K562 (cell line): Measurements from ENCODE around the gene LAMB3. TPM values are rescaled to one million over a fixed set of nuclear protein-coding genes. Genes with fewer than 3 reads are reported as not detected.

Experiments
- ATAC-seq: fragments of 200-7000 bp; cut with Tn5 transposase; 3 replicates; pipeline ENCODE4 v1.9.1; 2020; ENCODE audit warnings: moderate library complexity
- BruUV-seq: library from RNA; stranded (reverse); fragments of 400-500 nt; replicated peaks from 2 replicates; lab custom pipeline; 2021; lab: Mats Ljungman, UMichigan
- CTCF ChIA-PET: fragments of 300-600 bp; formaldehyde crosslinking; extraction: SDS; loops from one replicate; lab custom pipeline; 2021; ENCODE audit warnings: low intra/inter-chr PET ratio; lab: Yijun Ruan, JAX
- POLR2A ChIA-PET: fragments of 300-600, 350-650 bp; sonication (Branson Sonifier 250); formaldehyde crosslinking; extraction: SDS; loops from one replicate; lab custom pipeline; 2021; ENCODE audit warnings: antibody characterized with exemption, inconsistent platforms; lab: Yijun Ruan, JAX
- DNase-seq, 4 experiments: peaks; one replicate each; pipeline versions ENCODE4 v3.0.0 to v3.0.0-alpha.2; 2011 to 2018; ENCODE audit warnings: low spot score in 3 of 4, mixed read lengths in 3 of 4; ENCODE audit errors: extremely low read depth in 1 of 4
- FAIRE-seq: peaks from 2 replicates; lab custom pipeline; 2011; peaks lifted over from hg19 to GRCh38; lab: Jason Lieb, UNC
- H2AFZ ChIP-seq: 2 replicates; pipeline ENCODE4 v1.6.0; 2011; ENCODE audit warnings: low read depth, low read length, control low read depth, inconsistent platforms
- H3K27ac ChIP-seq: fragments of 200-600 bp; 3 replicates; pipeline ENCODE4 v1.8.0; 2011; ENCODE audit warnings: low read depth, mild to moderate bottlenecking, control low read depth, inconsistent platforms, low read length, moderate library complexity, mixed read lengths; ENCODE audit errors: extremely low read depth
- H3K27me3 ChIP-seq, 2 experiments: fragments of 300-600 bp in 1 of 2; 2 replicates in 1 of 2; 3 replicates in 1 of 2; pipeline versions ENCODE4 v1.6.0 to v1.8.0; 2011; ENCODE audit warnings: inconsistent platforms in 2 of 2, low read length in 2 of 2, mild to moderate bottlenecking in 1 of 2, mixed read lengths in 1 of 2, moderate library complexity in 1 of 2; ENCODE audit not compliant: control insufficient read depth in 2 of 2, insufficient read depth in 2 of 2
- H3K36me3 ChIP-seq: fragments of 300-600 bp; 3 replicates; pipeline ENCODE4 v1.8.0; 2011; ENCODE audit warnings: mild to moderate bottlenecking, low read length, inconsistent platforms; ENCODE audit not compliant: control insufficient read depth, insufficient read depth
- H3K4me1 ChIP-seq, 2 experiments: fragments of 200-600 bp in 1 of 2; replicated peaks in 1 of 2; 2 replicates in 1 of 2; 3 replicates in 1 of 2; pipeline versions ENCODE4 v1.5.1 to v1.8.0; 2011; ENCODE audit warnings: inconsistent platforms in 2 of 2, low read length in 2 of 2, mild to moderate bottlenecking in 1 of 2, mixed read lengths in 1 of 2, moderate library complexity in 1 of 2; ENCODE audit not compliant: control insufficient read depth in 2 of 2, insufficient read depth in 2 of 2
- H3K4me2 ChIP-seq: 2 replicates; pipeline ENCODE4 v1.6.1; 2011; ENCODE audit warnings: low read length, control low read depth, inconsistent platforms, mixed read lengths; ENCODE audit not compliant: insufficient read depth
- H3K4me3 ChIP-seq: fragments of 200-600 bp; sonication (generic), shearing (Covaris generic); 2 replicates; pipeline ENCODE4 v1.5.1; 2016; ENCODE audit warnings: control low read depth, inconsistent platforms
- H3K79me2 ChIP-seq: fragments of 200-600 bp; 3 replicates; pipeline ENCODE4 v1.8.0; 2011; ENCODE audit warnings: low read length, inconsistent platforms; ENCODE audit not compliant: control insufficient read depth, insufficient read depth
- H3K9ac ChIP-seq, 2 experiments: 2 replicates each; pipeline versions ENCODE4 v1.6.0 to v1.6.1; 2011; ENCODE audit warnings: low read depth in 2 of 2, low read length in 2 of 2, control low read depth in 1 of 2, inconsistent platforms in 1 of 2, mild to moderate bottlenecking in 1 of 2, mixed read lengths in 1 of 2; ENCODE audit not compliant: insufficient read depth in 1 of 2
- H3K9me1 ChIP-seq: one replicate; pipeline ENCODE4 v1.6.0; 2011; ENCODE audit warnings: inconsistent platforms, mild to moderate bottlenecking, low read length, moderate library complexity; ENCODE audit not compliant: control insufficient read depth, insufficient read depth
- H3K9me3 ChIP-seq: replicated peaks from 2 replicates; pipeline ENCODE4 v1.5.1; 2011; ENCODE audit warnings: low read depth, low read length, inconsistent platforms; ENCODE audit not compliant: control insufficient read depth, insufficient read depth
- H4K20me1 ChIP-seq: replicated peaks from 2 replicates; pipeline ENCODE4 v1.6.1; 2011; ENCODE audit warnings: low read length, inconsistent platforms, mixed read lengths; ENCODE audit not compliant: control insufficient read depth, insufficient read depth
- ATF6 ChIP-seq: sonication (generic); formaldehyde crosslinking; IDR thresholded peaks from 2 replicates; pipeline ENCODE4 v1.4.0; 2020; ENCODE audit warnings: mild to moderate bottlenecking, missing genetic modification reagents
- BDP1 ChIP-seq: IDR thresholded peaks from 3 replicates; pipeline ENCODE4 v1.6.1; 2011; ENCODE audit not compliant: insufficient read length, insufficient read depth
- CBFA2T2 ChIP-seq: fragments of 450-650 bp; conservative IDR thresholded peaks from 2 replicates; pipeline ENCODE4 v1.6.1; 2017; ENCODE audit warnings: mild to moderate bottlenecking
- CHD1 ChIP-seq: fragments of 200-600 bp; sonication (generic); IDR thresholded peaks from one replicate; pipeline ENCODE4 v1.6.1; 2012; ENCODE audit warnings: mild to moderate bottlenecking, moderate library complexity, low read length, inconsistent platforms
- CHD4 ChIP-seq: fragments of 200-600 bp; sonication (generic); IDR thresholded peaks from 3 replicates; pipeline ENCODE4 v1.6.1; 2012; ENCODE audit warnings: low read depth, mild to moderate bottlenecking, mixed read lengths, low read length, inconsistent platforms; ENCODE audit not compliant: insufficient read depth, insufficient replicate concordance, poor library complexity, severe bottlenecking
- MAZ ChIP-seq, 2 experiments: fragments of 450-650 bp in 1 of 2; sonication (generic) in 1 of 2; formaldehyde crosslinking; IDR thresholded peaks in 1 of 2; conservative IDR thresholded peaks in 1 of 2; 2 replicates each; pipeline versions ENCODE4 v1.4.0 to v1.5.0; 2020; ENCODE audit warnings: mild to moderate bottlenecking in 1 of 2, missing genetic modification reagents in 1 of 2
- NR1H2 ChIP-seq: sonication (generic); formaldehyde crosslinking; IDR thresholded peaks from 2 replicates; pipeline ENCODE4 v1.4.0; 2020; ENCODE audit warnings: mild to moderate bottlenecking, missing genetic modification reagents
- PCBP2 ChIP-seq: fragments of 200-400 bp; formaldehyde crosslinking; IDR thresholded peaks from 2 replicates; pipeline ENCODE4 v1.6.1; 2018; ENCODE audit warnings: low read length, low read depth, mild to moderate bottlenecking, moderate library complexity; ENCODE audit not compliant: poor library complexity, severe bottlenecking
- TAF1 ChIP-seq: IDR thresholded peaks from 2 replicates; pipeline ENCODE4 v1.6.1; 2011; ENCODE audit warnings: mild to moderate bottlenecking, low read length, moderate library complexity; ENCODE audit not compliant: insufficient read depth, control insufficient read depth, severe bottlenecking; ENCODE audit errors: extremely low read depth
- TCF7L2 ChIP-seq: fragments of 150-350 bp; IDR thresholded peaks from 2 replicates; pipeline ENCODE4 v1.6.1; 2016; ENCODE audit warnings: low read depth, mild to moderate bottlenecking, low read length, moderate library complexity
- THRAP3 ChIP-seq: fragments of 450-650 bp; IDR thresholded peaks from 2 replicates; pipeline ENCODE4 v1.6.1; 2016; ENCODE audit warnings: mild to moderate bottlenecking, inconsistent platforms, borderline replicate concordance
- ZC3H8 ChIP-seq: fragments of 450-650 bp; IDR thresholded peaks from 2 replicates; pipeline ENCODE4 v1.6.1; 2017
- ZNF133 ChIP-seq: fragments of 250-450 bp; sonication (Bioruptor Pico); IDR thresholded peaks from 2 replicates; pipeline ENCODE4 v1.4.0; 2020; ENCODE audit warnings: mild to moderate bottlenecking
- WGBS: fragments of 100-300 bp; shearing (Covaris generic); methylation state at CpG from one replicate; pipeline ENCODE4 v1.1.6; 2016; ENCODE audit warnings: low coverage, mixed read lengths; ENCODE audit not compliant: insufficient coverage; ENCODE audit errors: missing lambda C conversion rate; 5-methylcytosine and 5-hydroxymethylcytosine counted together
- in situ Hi-C: fragments of 300-500 bp; cut with MboI; formaldehyde crosslinking; loops from 4 replicates; pipeline ENCODE4 v1.15.0; 2018; ENCODE audit warnings: inconsistent platforms, mixed read lengths
- intact Hi-C: fragments of 100-400 bp; cut with micrococcal nuclease; formaldehyde crosslinking; loops from 2 replicates; pipeline ENCODE4 v1.14.2; 2022
- polyA plus RNA-seq, 8 experiments: library from polyadenylated mRNA; depleted of rRNA in 4 of 8; stranded (reverse) in 5 of 8; unstranded in 3 of 8; fragments of >200 nt; fragmentation: Nextera tagmentation in 2 of 8; fragmentation: Illumina TruSeq in 1 of 8; extraction: Ambion mirVana in 2 of 8; extraction: Trizol in 1 of 8; gene quantifications; 2 replicates each; pipeline versions ENCODE4 v1.2.1 to v1.2.3, GENCODE V29; 2011 to 2014; ENCODE audit warnings: inconsistent platforms in 1 of 8, missing spikeins in 1 of 8
- total RNA-seq, 7 experiments: library from RNA; depleted of rRNA in 6 of 7; stranded (reverse); fragments of >200 nt in 6 of 7; fragmentation: Illumina TruSeq in 2 of 7; extraction: Trizol in 2 of 7; gene quantifications; 2 replicates each; pipeline versions ENCODE4 v1.2.1 to v1.2.3, GENCODE V29; 2011 to 2021; ENCODE audit warnings: low replicate concordance in 1 of 7
- TF ChIP-seq, protein P1 (sequence below), 3 experiments: fragments of 200-800 bp in 1 of 3; sonication (Bioruptor generic) in 1 of 3; sonication (generic) in 1 of 3; formaldehyde crosslinking in 1 of 3; IDR thresholded peaks; 2 replicates each; pipeline versions ENCODE4 v1.6.1 to v1.8.0; 2016 to 2022; ENCODE audit warnings: mild to moderate bottlenecking in 2 of 3, missing compliant biosample characterization in 2 of 3, missing genetic modification characterization in 2 of 3, missing genetic modification reagents in 1 of 3

The LAMB3 gene
- total and polyA plus RNA-seq, 9 of the 15 experiments (the other 6 are each of a cell fraction or from before 2014, with no cell fraction given): 0.08 to 1.3 (median 0.91) TPM

DNA sequence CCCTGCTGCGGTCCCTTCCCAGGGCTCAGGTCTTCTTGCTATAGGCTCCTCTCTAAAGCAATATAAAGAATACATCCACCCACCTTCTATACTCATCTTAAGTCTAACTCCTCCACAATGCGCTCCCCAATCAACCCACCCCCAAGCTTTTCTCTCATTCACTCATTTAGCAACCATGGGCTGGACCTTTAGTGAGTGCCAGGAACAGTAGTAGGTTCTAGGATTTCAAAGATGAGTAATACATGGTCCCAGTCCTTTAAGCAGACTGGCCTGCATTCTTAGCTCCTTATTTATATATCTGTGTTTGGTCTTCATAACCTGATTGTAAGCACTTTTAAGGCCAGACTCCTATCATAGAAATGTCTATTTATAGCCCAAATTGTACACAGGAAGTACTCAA lies 62.8 kb downstream of the LAMB3 start:
- Histone ChIP-seq H3K4me1 (peaks cover 0 to 3% of the 10 kb centered on the region in 2 experiments; a peak in 1 of 5 replicates), H2AFZ (no peak overlapping the region), H3K4me3 (no peak overlapping the region), H3K27me3 (peaks cover 22 to 37% of the 10 kb centered on the region in 2 experiments; a peak in 4 of 5 replicates), H3K4me2 (no peak overlapping the region), H3K9ac (no peak overlapping the region), H3K27ac (no peak overlapping the region), H3K79me2 (no peaks in the 10 kb centered on the region), H3K36me3 (no peaks in the 10 kb centered on the region), H4K20me1 (no peaks in the 10 kb centered on the region; the same call in 1 of the 2 replicates)
- FAIRE-seq: no peak
- CTCF ChIA-PET: no interaction called here
- 3% methylated on average over 2 of the region's 2 CpGs for WGBS
- ATAC-seq: no peak
- intact Hi-C loops: loop anchor here (10.0 kb wide), 1 partner anchor 405 kb away; no protein-coding TSS in a partner anchor
- in situ Hi-C loops: loop anchor here (25.0 kb wide), 1 partner anchor 398 kb away; no protein-coding TSS in a partner anchor
- BruUV-seq: no TSS peak
- DNase-seq: no peak
- TF ChIP-seq CHD4: no peak
- TF ChIP-seq, protein P1, sequence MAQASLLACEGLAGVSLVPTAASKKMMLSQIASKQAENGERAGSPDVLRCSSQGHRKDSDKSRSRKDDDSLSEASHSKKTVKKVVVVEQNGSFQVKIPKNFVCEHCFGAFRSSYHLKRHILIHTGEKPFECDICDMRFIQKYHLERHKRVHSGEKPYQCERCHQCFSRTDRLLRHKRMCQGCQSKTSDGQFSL (CRISPR knock-in tag; IDR thresholded peaks at IDR 0.05): no peak
- TF ChIP-seq, protein P1 (tag; IDR thresholded peaks at IDR 0.05): no peak
- no peak for TF ChIP-seq TCF7L2
- TF ChIP-seq MAZ (CRISPR knock-in tag; conservative IDR thresholded peaks at IDR 0.05 in 1 of 2, IDR thresholded peaks at IDR 0.05 in 1 of 2): no peak
- no peak for TF ChIP-seq ATF6 (CRISPR knock-in tag)
- no peak for TF ChIP-seq CBFA2T2
- no peak for TF ChIP-seq CHD1
- no peak for TF ChIP-seq ZC3H8
- no peak for TF ChIP-seq BDP1
- no peak for TF ChIP-seq PCBP2
- no peak for TF ChIP-seq THRAP3
- TF ChIP-seq TAF1: no peak
- TF ChIP-seq ZNF133: no peak
- TF ChIP-seq NR1H2 (CRISPR knock-in tag): no peak
- TF ChIP-seq, all 486 proteins: peak for 0
- POLR2A ChIA-PET: interaction anchor here (0.5 to 0.6 kb wide), 2 partner anchors 16 to 214 kb away, joined by 3 read pairs; no protein-coding TSS in a partner anchor
- Histone ChIP-seq H3K9me1 (no peaks in the 10 kb centered on the region), H3K9me3 (no peaks in the 10 kb centered on the region)
